GM18511 (cell line): ENCODE data around the gene TSPAN18.

ENCODE experiments used
- ATAC-seq: cut with Tn5 transposase; IDR thresholded peaks from one replicate; pipeline ENCODE4 v1.9.1; 2021; ENCODE audit warnings: mild to moderate bottlenecking, moderate library complexity; ENCODE audit not compliant: unreplicated experiment

TSPAN18 gene

DNA sequence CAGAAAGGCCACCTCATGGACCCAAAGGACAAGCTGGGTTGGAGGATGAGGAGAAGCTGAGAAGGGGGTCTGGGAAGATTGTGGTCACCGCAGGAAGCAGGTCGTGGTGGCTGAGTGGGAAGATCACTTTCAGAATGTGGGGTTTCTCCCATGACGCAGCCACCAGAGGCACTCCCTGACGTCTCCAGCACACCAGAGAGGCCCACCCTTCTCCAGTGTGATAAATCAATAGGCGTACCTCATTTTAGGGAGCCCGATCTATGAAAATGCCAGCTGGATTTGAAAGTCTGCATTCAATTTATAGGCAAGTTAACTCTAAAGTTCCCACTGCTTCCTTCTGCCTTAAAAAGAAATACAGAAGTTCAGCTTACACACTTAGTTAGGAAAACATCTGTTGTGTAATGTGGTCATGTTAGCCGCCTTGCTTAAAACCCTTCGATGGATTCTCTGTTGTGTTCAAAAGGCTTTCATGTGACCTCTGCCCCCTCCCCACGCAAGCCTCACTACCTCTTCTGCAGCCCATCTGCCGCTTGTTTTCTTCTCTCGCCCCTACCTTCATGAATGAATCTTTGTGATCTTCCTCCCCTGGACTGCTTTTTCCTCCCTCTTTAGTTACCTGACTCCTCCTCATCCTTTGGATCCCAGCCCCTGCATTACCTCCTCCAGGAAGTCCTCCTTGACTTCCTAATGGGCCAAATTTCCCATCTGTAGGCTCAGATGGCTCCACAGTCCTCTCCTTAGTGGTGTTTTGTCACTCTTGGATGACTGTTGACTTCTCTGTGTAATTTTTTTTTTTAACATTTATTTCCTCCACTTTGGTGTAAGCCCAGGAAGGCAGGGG, 10.7 kb downstream of the TSPAN18 start:
- ATAC-seq = no peak

DNA sequence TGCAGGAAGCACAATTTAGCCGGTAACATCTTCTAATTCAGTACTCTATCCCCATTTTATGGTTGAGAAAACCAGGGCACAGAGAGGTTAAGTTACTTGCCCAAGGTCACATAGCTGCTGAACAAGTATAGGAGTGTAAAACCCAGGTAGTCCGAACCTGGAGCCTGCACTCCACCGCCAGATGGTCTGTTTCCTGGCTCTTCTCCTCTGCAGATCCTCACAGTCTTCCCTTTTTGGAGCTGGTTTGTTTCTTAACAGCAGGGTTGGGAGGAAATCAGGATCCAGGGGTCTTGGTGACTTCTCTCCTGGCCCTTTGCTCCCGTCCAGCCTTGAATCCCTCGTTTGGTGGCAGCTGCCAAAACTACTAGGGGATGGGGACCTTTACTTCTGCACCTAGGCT, 12.0 kb downstream of the TSPAN18 start:
- no peak for ATAC-seq

DNA sequence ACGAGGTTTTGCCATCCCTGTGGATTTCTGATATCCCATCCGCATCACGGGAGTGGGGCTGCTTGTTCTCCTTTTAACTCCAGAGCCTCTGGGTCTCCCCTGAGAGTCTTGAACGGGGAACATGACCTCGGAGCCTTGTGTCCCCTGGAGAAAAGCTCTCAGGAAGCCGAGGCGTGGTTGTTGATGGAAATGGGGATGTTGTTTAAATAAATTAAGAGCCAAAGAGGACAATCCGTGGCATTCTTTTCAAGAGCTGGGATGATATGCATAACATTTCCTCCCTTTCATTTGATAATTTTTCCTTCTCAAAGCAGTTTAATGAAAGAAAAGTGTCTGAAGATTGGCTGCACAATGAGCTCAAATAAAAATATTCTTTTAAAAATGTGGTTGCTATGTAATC, 14.2 kb downstream of the TSPAN18 start:
- no peak for ATAC-seq

DNA sequence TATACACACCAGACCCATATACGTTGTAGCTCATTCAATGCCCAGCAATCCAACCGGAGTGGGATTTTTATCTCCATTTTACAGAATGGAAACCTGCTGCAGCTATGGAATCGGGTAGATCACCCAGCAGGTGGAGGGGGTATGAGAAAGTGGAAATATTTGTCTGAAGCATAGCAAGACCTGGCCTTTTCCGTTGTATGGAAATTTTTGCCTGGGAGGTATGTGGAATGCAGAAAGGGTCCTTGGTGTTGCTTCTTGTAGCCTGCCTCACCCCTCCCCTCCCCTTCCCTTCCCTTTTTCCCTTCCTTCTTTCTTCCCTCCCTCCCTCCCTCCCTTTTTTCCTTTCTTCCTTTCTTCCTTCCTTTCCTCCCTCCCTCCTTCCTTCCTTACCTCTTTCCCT, 15.2 kb downstream of the TSPAN18 start:
- no peak for ATAC-seq

DNA sequence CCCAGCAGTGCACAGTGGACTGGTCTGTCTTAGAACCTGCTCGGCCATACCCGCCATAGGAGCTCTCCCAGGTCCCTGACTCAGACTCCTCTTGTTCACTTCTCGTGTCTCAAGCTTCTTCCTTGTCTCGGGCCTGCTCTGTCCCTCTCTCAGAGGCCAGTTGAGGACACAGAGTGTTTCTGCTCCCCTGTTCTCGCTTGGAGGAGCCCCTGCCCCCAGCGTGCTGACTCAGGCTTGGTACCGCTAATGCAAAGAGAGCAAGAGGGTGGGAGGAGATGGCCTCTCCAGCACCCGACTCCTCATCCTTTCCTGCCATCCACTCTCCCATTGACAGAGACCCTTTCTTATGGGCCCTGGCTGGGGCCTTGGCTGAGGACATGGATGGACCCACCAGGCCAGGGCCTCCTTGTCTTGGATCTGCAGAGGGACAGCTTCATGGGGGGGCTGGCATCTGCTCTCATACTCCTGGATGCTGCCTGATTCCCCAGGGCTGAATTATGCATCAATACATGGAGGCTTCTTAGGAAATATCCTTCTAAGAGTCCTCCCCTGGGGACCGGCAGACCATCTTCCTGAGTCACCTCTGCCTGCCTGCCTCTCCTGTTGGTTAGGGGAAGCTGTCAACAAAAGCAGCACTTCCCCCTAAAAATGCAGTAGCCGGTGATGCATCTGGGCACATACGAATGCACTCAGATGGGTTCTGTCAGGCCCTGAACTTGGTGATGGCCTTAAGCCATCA, 15.9 kb downstream of the TSPAN18 start:
- no peak for ATAC-seq

DNA sequence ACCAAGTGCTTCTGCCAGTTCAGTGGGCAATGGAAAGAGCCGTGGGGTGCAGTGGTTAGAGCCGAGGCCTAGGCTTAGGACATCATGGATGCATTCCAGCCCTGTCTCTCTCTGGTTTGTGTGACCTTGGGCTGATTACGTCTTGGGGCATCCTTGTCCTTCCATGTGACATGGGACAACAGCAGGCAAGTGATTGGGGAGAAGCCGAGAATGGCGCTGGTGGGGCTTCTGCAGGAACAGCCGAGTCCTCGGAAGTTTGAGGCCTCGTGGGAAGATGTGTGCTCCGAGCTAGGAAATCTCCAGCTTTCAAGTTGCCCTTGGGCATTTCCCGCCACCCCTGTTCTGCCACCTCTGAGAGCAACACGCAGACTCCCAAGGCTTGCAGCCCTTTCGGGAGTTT, 16.6 kb downstream of the TSPAN18 start:
- ATAC-seq = no peak

DNA sequence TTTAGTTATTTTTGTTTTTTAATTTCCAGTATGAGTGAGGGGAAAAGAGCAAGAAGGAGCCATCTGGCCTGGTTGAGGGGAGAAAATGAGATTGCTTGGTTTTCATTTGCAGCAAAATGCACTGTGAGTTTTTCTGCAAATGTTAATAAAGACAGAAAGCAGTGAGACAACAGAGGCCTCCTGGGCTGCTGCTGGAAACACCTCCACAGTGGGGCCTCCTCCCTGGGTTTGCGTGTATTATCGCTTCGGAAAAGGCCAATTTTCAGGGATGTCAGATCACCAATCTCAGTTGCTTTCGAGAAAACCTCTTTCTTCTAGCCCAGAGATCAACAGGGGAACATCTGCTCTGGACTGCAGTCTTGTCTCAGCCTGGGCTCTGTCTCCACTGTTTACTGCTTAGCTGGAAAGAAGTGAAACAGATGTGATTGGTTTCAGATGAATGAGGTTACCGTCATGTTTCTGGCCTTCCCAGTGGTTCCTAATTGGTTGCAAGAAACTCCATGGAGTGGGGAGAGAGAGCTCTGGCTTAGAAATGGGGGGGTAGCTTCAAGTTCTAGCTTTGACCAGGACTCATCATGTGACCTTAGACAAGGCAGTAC, 17.3 kb downstream of the TSPAN18 start:
- ATAC-seq = no peak

DNA sequence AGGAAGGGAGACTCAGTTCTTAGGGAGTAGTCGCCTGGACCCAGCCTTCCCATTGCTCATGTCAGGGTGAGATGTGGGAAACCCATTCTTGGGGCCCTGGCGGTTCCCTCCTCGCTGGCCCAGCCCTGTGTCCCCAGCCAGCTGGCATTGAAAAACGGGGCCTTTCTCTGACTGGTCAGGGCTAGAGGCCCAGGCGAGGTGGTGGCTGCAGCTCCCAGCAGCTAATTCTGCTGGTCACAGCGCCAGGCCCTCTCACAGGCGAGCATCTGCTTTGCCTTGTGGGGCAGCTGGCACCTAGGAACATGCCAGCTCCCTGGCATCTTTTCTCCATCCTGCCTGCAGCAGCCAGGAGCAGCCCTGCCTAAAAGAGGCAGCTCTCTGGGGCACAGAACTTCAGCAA, 20.1 kb downstream of the TSPAN18 start:
- ATAC-seq = no peak

DNA sequence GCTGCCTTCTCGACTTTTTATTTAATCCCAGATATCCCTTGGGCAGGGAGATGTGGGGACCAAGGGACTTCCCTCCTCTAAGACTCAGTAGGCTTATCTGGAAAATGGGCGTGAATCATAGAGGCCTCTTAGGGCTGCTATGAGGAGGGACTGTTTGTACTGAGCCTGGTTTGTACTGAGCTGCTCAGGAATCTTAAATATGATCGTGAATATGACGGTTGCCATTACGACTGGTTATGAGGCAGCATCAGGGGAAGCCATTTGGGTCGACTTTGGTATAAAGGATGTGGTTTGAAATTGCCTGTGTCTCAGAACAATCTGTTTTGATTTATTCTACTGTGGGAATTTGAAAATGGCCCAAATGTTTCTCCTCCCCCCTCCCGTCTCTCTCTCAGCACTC, 20.6 kb downstream of the TSPAN18 start:
- no peak for ATAC-seq

DNA sequence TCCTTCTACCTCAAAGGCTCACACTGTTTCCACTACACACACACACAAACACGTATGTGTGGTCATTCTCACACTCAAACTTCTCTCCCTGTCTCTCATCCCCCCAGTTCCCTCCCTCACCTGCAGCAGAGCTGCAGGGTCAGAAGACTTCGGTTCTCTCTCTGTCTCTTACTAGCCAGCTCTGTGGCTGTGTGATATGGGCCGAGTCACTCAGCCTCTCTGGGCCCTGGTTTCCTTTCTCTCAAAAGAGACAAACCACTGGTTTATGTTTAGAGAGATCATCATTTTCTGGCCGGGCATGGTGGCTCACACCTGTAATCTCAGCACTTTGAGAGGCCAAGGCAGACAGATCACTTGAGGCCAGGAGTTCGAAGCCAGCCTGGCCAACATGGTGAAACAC, 21.1 kb downstream of the TSPAN18 start:
- ATAC-seq = no peak

DNA sequence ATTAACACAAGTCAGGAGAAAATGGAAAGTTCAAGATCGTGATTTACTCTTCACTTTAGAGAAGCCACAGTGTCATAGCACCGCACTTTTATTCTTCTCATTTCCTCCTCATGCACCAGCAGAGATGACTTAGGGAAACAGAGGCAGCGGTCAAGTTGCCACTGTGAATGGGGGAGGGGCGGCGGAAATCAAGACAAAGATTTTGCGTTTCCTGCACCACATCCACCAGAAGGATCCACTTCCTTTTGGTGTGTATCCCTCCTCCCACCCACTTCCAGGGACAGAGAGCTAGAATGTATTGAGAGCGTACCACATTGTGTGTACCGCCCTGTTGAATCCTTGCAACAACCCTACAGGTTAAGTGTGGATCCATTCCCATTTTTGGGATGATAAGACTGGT, 21.8 kb downstream of the TSPAN18 start:
- ATAC-seq = no peak

DNA sequence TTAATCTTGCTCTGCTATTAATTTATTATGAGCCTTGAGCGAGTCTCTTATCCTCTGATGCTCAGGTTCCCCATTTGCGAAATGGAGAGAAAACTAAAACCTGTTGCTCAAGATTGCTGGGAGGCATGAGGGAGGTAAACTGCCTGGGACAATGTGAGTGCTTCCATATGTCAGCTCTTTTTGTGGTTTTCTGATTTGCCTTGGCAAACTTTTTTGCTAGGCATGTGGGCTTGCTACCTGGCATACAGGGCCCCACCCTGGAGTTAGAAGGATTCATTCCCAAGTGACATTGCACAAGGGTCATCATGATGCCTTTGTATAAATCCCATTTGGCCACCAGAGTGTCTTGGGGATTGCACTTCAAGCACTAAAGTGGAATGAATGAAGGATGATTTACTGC, 22.4 kb downstream of the TSPAN18 start:
- ATAC-seq = no peak

DNA sequence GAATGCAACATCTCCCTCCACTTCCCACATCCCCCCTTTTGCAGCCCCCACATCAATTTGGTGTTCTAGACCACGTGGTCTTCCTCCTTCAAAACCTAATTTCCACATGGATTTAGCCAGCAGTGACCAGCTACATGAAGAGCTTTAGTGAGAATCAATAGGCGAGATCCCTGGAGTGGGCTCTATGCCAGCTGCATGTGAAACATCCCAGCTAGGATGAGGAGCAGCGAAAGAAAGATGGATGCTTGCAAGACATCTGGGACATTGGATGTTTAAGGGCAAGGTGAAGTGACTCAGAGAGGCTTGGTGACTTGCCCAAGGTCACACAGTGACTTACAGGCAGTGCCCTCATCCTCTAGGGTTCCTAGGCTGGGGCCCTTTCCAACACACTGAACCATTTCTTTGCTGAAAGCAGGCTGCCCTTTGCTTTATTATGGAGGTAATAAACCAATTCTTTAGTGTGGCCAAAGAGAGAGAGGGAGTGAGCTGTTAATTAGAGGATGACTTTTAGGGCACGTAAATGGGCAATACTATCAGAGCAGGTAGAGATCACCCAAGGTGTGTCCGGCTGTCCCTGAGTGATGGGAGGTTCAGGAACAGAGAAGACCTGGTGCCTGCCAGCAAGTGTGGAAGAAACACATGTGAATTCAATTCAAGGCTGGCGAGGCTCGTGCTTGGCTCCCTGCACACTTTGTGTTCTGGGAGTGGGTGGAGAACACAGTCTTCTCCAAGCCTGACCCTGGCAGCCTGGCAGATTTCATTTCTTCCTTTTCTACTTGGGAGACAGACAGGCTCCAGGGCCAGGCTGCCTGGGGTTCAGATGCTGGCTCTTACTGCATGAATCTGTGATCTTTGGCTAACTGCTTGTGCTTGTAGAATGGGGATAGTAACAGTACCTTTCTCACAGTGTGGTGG, 24.0 kb downstream of the TSPAN18 start:
- no peak for ATAC-seq

DNA sequence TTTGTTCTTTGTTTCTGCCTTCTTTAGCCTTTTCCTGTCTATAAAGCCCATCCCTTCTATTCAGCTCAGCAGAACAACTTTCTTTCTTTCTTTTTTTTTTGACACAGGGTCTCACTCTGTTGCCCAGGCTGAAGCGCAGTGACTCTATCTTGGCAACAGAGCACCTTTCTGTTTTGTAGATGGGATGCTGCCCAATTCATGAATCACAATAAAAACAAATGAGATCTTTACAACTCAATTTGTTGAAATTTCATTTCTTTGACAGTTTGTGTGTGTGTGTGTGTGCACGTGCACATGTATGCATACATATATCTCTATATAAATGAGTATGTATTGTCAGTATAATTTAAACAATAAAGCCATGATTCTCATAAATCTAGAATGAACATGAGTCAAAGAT, 25.5 kb downstream of the TSPAN18 start:
- ATAC-seq = no peak

DNA sequence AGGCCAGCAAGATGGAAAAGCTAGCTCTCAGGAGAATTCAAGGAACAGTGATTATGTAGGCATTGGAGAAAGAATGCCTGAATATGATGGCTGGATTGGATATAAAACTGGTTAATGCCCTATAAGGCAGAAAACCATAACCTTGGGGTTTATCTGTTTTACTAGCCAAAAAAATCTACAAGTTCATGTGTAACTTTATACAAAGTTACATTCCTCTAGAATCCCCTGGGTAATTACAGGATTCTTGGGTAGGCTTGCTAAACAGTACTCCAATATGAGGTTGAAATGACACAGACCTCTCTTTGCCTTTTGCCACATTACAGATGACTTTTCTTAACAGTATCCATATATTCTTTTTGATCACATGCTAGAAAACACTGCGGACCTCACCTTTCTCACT, 26.0 kb downstream of the TSPAN18 start:
- no peak for ATAC-seq

DNA sequence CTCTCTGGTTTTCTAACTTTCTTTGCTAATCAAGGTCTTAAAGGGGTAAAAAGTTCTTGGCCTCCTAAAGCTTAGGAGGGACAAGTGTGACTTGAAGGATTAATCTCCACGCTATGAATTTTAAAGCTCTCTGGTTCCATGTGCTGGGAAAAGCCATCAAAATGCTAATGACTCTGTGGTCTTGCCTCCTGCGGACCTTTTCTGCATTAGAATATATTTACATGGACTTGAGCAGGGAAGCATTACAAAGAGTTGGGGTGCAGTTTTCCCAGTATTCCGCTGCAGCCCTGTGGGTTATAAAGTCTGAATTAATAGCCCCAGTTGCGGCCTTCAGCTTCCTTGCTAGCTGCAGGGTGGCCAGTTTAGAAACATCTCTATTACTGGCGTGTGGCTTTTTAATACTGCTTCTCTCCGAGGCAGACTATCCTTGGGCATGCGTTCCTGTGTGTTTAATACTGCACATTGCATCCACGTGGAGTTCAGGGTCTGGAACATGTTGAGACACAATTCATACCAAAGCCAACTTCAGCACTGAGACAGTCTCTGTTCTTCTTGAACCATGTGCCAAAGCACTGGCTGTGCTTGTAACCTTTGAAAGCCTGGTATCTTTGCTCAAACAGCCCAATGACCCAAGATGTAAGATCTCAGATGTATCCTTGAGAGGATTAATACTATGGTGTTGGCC, 27.3 kb downstream of the TSPAN18 start:
- ATAC-seq = no peak

DNA sequence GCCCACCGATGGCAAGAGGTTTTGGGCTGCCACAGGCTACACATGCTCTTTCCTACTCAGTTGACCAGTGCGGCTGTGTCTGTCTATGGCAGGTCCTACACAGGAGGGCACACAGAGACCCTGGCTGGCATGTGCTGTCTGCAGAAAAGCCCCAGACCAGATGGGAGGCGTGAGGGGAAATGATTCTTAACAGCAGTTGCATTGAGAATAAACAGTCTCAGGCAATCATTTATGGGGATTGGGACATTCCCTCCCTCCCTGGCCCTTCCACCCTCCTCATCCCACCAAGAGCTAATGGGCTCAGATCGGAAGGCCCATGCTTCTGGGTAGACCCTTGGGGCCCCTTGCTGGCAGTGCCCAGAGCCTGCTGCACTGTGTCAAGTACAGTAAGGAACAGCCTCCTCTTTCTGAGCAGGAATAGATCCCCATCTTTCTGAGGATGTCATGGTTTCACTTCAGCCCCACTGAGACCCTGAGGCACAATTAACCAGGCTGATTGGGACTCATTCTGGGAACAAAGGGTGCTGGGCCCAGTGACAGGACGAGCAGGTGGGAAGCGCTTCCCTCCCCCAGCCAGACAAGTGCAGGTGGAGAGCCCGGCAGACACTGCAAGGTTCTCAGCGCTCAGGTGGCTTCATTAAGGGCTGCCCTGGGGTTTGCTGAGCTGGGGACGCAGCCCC, 28.3 kb downstream of the TSPAN18 start:
- no peak for ATAC-seq

DNA sequence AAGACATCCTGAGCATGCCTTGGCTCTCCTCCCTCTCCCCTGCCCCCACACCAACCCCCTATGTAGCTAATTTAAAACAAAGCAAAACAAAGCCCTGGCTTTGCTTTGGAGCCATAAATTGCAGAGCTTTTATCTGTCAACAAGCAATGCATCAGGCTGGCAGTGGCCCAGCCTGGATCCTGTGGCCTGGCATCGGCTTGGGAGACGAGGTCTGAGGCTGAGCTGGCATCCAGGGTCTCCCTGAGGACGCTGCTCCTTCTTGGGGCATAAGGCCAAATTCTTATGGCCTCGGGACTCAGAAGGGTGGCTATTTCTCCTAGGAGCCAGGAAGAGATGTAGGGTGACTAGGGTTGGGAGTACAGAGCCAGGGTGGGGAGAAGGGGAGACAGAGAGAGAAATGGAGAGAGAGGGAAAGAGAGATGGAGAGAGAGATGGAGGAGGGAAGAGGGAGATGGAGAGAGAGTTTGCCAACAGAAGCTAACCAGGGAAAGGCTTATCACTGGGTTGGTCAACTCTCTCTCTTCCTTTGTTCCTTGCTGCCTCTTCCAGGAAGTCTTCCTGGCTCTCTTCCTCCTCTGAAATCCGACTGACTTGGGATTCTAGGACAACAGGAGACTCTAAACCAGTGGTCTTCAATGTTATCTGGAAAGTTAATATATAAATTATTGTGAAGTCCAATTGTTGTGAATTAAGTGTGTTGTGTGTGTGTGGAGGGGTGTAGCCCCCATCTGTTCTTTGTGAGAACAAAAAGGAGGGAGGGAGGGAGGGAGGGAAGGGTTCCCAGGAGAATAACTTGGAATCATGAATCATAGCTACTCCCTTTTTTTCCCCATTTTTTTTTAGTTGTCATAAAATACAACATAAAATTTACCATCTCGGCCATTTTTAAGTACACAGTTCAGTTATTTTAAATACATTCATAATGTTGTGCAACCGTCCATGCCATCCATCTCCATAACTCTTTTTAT, 29.1 kb downstream of the TSPAN18 start:
- ATAC-seq = no peak

DNA sequence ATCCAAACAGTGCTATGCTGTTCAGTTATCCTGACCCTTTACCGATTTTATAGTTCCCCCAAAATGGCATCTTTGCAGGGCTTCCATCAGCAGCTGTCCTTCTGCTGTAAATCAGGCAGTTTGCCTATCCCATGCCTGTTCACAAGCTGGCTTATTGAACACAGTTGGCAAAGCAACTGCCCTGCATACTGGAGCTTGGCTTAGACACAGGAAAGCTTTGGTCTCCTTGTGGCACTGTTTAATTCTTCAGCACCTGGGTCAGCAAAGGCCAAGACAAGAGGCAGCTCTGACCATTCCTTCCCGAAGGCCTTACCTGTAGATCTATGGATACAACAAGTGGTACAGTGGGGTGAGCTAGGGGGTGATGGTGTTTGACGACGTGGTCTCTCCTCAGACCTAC, 32.2 kb downstream of the TSPAN18 start:
- ATAC-seq = no peak
